GM12878 (cell line): Measurements from ENCODE around the gene SVIP. TPM values are rescaled to one million over a fixed set of nuclear protein-coding genes. Genes with fewer than 3 reads are reported as not detected.

Experiments
- ATAC-seq: fragments of 200-7000 bp; cut with Tn5 transposase; 3 replicates; pipeline ENCODE4 v1.9.1; 2020; ENCODE audit warnings: mild to moderate bottlenecking, moderate library complexity
- Bru-seq: library from RNA; stranded (reverse); fragments of 400-500 nt; gene quantifications from one replicate; lab custom pipeline; 2021; lab: Mats Ljungman, UMichigan
- BruChase-seq, 2 experiments: library from RNA; stranded (reverse); fragments of 400-500 nt; gene quantifications; one replicate each; lab custom pipeline; 2021; lab: Mats Ljungman, UMichigan
- BruUV-seq: library from RNA; stranded (reverse); fragments of 400-500 nt; replicated peaks from 2 replicates; lab custom pipeline; 2021; lab: Mats Ljungman, UMichigan
- CTCF ChIA-PET: fragments of 300-600 bp; sonication (Branson Sonifier 250); formaldehyde crosslinking; extraction: SDS; loops from one replicate; lab custom pipeline; 2021; ENCODE audit warnings: inconsistent platforms; lab: Yijun Ruan, JAX
- POLR2A ChIA-PET: fragments of 350-600 bp; formaldehyde crosslinking; extraction: SDS; loops from one replicate; lab custom pipeline; 2021; ENCODE audit warnings: inconsistent platforms; lab: Charles Lee
- RAD21 ChIA-PET: fragments of 300-600 bp; sonication (Branson Sonifier 250); formaldehyde crosslinking; loops from one replicate; lab custom pipeline; 2023; ENCODE audit warnings: antibody characterized with exemption; ENCODE audit not compliant: unreplicated experiment; lab: Charles Lee
- SMC1A ChIA-PET: fragments of 300-600 bp; sonication (Branson Sonifier 250); formaldehyde crosslinking; loops from one replicate; lab custom pipeline; 2023; ENCODE audit not compliant: unreplicated experiment, uncharacterized antibody; lab: Charles Lee
- DNase-seq: peaks from one replicate; pipeline ENCODE4 v3.0.0-alpha.2; 2011; ENCODE audit warnings: low read depth, low spot score
- FAIRE-seq: peaks from 3 replicates; lab custom pipeline; 2011; peaks lifted over from hg19 to GRCh38; lab: Jason Lieb, UNC
- H2AFZ ChIP-seq: 2 replicates; pipeline ENCODE4 v1.6.0; 2011; ENCODE audit warnings: low read depth, low read length, control low read depth; ENCODE audit not compliant: control insufficient read depth
- H3K27ac ChIP-seq: 2 replicates; pipeline ENCODE4 v1.5.1; 2011; ENCODE audit warnings: control low read depth; ENCODE audit not compliant: control insufficient read depth, insufficient read depth
- H3K27me3 ChIP-seq, 2 experiments: replicated peaks in 1 of 2; 2 replicates each; pipeline versions ENCODE4 v1.6.0 to v1.6.1; 2011; ENCODE audit warnings: low read length in 1 of 2; ENCODE audit not compliant: control insufficient read depth in 2 of 2, insufficient read depth in 2 of 2
- H3K36me3 ChIP-seq, 2 experiments: 2 replicates each; pipeline ENCODE4 v1.5.1; 2011; ENCODE audit warnings: low read length in 1 of 2; ENCODE audit not compliant: control insufficient read depth in 2 of 2, insufficient read depth in 2 of 2
- H3K4me1 ChIP-seq: 2 replicates; pipeline ENCODE4 v1.6.1; 2011; ENCODE audit warnings: mild to moderate bottlenecking, low read length, moderate library complexity, mixed read lengths; ENCODE audit not compliant: control insufficient read depth, insufficient read depth
- H3K4me2 ChIP-seq: 2 replicates; pipeline ENCODE4 v1.6.0; 2011; ENCODE audit warnings: control low read depth; ENCODE audit not compliant: control insufficient read depth, insufficient read depth
- H3K4me3 ChIP-seq: fragments of 200-600 bp; sonication (generic); 2 replicates; pipeline ENCODE4 v1.5.1; 2016
- H3K79me2 ChIP-seq: 2 replicates; pipeline ENCODE4 v1.6.0; 2011; ENCODE audit warnings: low read length; ENCODE audit not compliant: control insufficient read depth, insufficient read depth
- H3K9ac ChIP-seq: 2 replicates; pipeline ENCODE4 v1.8.0; 2011; ENCODE audit warnings: low read length, control low read depth, mixed read lengths; ENCODE audit not compliant: control insufficient read depth, insufficient read depth
- H3K9me3 ChIP-seq: replicated peaks from 3 replicates; pipeline ENCODE4 v1.5.1; 2011; ENCODE audit warnings: mild to moderate bottlenecking, low read length; ENCODE audit not compliant: control insufficient read depth, insufficient read depth
- H4K20me1 ChIP-seq: 2 replicates; pipeline ENCODE4 v1.6.0; 2011; ENCODE audit not compliant: control insufficient read depth, insufficient read depth
- FOXM1 ChIP-seq: IDR thresholded peaks from 2 replicates; pipeline ENCODE4 v1.6.1; 2012; ENCODE audit warnings: low read depth, mild to moderate bottlenecking, inconsistent platforms, low read length, moderate library complexity
- KAT2A ChIP-seq: conservative IDR thresholded peaks from 2 replicates; pipeline ENCODE4 v1.6.1; 2011; ENCODE audit warnings: low read depth, low read length; ENCODE audit not compliant: control insufficient read depth
- MXI1 ChIP-seq: fragments of 150-350 bp; IDR thresholded peaks from 2 replicates; pipeline ENCODE4 v1.6.1; 2011; ENCODE audit warnings: low read depth, mild to moderate bottlenecking, inconsistent platforms, low read length, improper control_type of control experiment
- MYC ChIP-seq: IDR thresholded peaks from 2 replicates; pipeline ENCODE4 v1.6.1; 2011; ENCODE audit warnings: mild to moderate bottlenecking, low read length, moderate library complexity, inconsistent platforms; ENCODE audit not compliant: insufficient read depth, insufficient replicate concordance, insufficient read length, severe bottlenecking
- NR2F1 ChIP-seq: fragments of 450-650 bp; conservative IDR thresholded peaks from 2 replicates; pipeline ENCODE4 v1.6.1; 2017; ENCODE audit warnings: mild to moderate bottlenecking
- SIN3A ChIP-seq: IDR thresholded peaks from 2 replicates; pipeline ENCODE4 v1.6.1; 2012; ENCODE audit warnings: low read depth, low read length, improper control_type of control experiment
- SP1 ChIP-seq: IDR thresholded peaks from one replicate; pipeline ENCODE4 v1.6.1; 2011; ENCODE audit warnings: low read depth, low read length
- SPI1 ChIP-seq: IDR thresholded peaks from 2 replicates; pipeline ENCODE4 v1.6.1; 2011; ENCODE audit warnings: low read depth, mild to moderate bottlenecking, low read length, moderate library complexity, borderline replicate concordance; ENCODE audit not compliant: insufficient read depth
- SUZ12 ChIP-seq: fragments of 200-600 bp; sonication (generic); IDR thresholded peaks from one replicate; pipeline ENCODE4 v1.6.1; 2018; ENCODE audit warnings: antibody characterized with exemption, mild to moderate bottlenecking; ENCODE audit not compliant: unreplicated experiment
- WGBS: methylation state at CpG from one replicate; pipeline ENCODE4 v1.1.6; 2016; ENCODE audit warnings: low lambda C conversion rate; ENCODE audit not compliant: insufficient replicate concordance, insufficient coverage; ENCODE audit errors: missing lambda C conversion rate; 5-methylcytosine and 5-hydroxymethylcytosine counted together
- in situ Hi-C: fragments of 300-500 bp; cut with MboI; formaldehyde crosslinking; loops from 9 replicates; pipeline ENCODE4 v1.14.3; 2018; ENCODE audit warnings: mixed read lengths
- intact Hi-C: fragments of 100-400 bp; cut with micrococcal nuclease; formaldehyde crosslinking; loops from one replicate; pipeline ENCODE4 v1.14.2; 2022; ENCODE audit not compliant: unreplicated experiment
- long read RNA-seq, 2 experiments: library from polyadenylated mRNA; unstranded; transcript quantifications; one replicate each; pipeline ENCODE4 v2.0.0, GENCODE V29; 2019 to 2020
- polyA minus RNA-seq, 3 experiments: library from RNA; depleted of rRNA, polyadenylated mRNA; stranded (reverse); fragments of >200 nt; gene quantifications; 2 replicates each; pipeline ENCODE4 v1.2.3, GENCODE V29; 2011
- polyA plus RNA-seq, 11 experiments: library from polyadenylated mRNA; depleted of rRNA in 4 of 11; unstranded in 6 of 11; stranded (reverse) in 5 of 11; fragments of >200 nt; fragmentation: Nextera tagmentation in 4 of 11; fragmentation: Illumina TruSeq in 1 of 11; extraction: Ambion mirVana in 4 of 11; extraction: Trizol in 1 of 11; gene quantifications; 1 replicate in 1 of 11; 2 replicates in 10 of 11; pipeline versions ENCODE4 v1.2.1 to v1.2.3, GENCODE V29; 2011 to 2016; ENCODE audit warnings: inconsistent platforms in 2 of 11, missing spikeins in 2 of 11, low read depth in 1 of 11
- total RNA-seq, 4 experiments: library from RNA; depleted of rRNA in 3 of 4; stranded (reverse); fragments of >200 nt in 3 of 4; fragmentation: Illumina TruSeq in 1 of 4; extraction: Trizol in 1 of 4; gene quantifications; 2 replicates each; pipeline versions ENCODE4 v1.2.1 to v1.2.3, GENCODE V29; 2013 to 2021
- TF ChIP-seq, protein P1 (sequence below): IDR thresholded peaks from 2 replicates; pipeline ENCODE4 v1.6.1; 2012; ENCODE audit warnings: low read depth, low read length, improper control_type of control experiment
- TF ChIP-seq, protein P2 (sequence below): fragments of 450-650 bp; IDR thresholded peaks from 2 replicates; pipeline ENCODE4 v1.6.1; 2016; ENCODE audit warnings: mild to moderate bottlenecking, moderate library complexity, borderline replicate concordance

The SVIP gene, protein sequence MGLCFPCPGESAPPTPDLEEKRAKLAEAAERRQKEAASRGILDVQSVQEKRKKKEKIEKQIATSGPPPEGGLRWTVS
- 23.8 and 24.7 TPM in 2 replicates for total RNA-seq (2013; cell fraction: nucleolus; rRNA removed)
- total RNA-seq (2014; rRNA removed) (17.8 and 30.1 TPM in 2 replicates), total RNA-seq (2014; rRNA removed; fragmentation: Illumina TruSeq; extraction: Trizol) (33.1 and 34.3 TPM in 2 replicates), total RNA-seq (2021) (59.2 and 59.3 TPM in 2 replicates), polyA plus RNA-seq (2011; rRNA removed) (51.7 and 88.3 TPM in 2 replicates), polyA plus RNA-seq (2014; fragmentation: Illumina TruSeq; extraction: Trizol) (34.5 and 35.8 TPM in 2 replicates), polyA plus RNA-seq (2014; fragmentation: Nextera tagmentation; extraction: Ambion mirVana) (10 to 100 TPM; 59.0 to 78.0 TPM), polyA plus RNA-seq (2014; rRNA removed) (24.9 and 32.4 TPM in 2 replicates), polyA plus RNA-seq (2016; fragmentation: Nextera tagmentation; extraction: Ambion mirVana) (10 to 100 TPM; 73.9 to 77.9 TPM), polyA minus RNA-seq (2011; rRNA and poly(A)+ RNA removed) (4.1 and 7.0 TPM in 2 replicates), Bru-seq, nascent RNA (percentile 88 among the genes with signal in this experiment), BruChase-seq, experiment 1, labeled RNA remaining after a 6-hour chase (percentile 85 among the genes with signal in this experiment), BruChase-seq, experiment 2, labeled RNA remaining after a 2-hour chase (percentile 76 among the genes with signal in this experiment)
- 3.5 TPM for polyA plus RNA-seq (2011; ENCODE audit: low read depth)
- 8.2 and 9.3 TPM in 2 replicates for polyA plus RNA-seq (2011; cell fraction: cytosol; rRNA removed)
- polyA plus RNA-seq (2011; cell fraction: nucleus; rRNA removed), result 7.5 and 7.8 TPM in 2 replicates
- 19.7 and 22.8 TPM in 2 replicates for polyA plus RNA-seq (2012)
- polyA minus RNA-seq (2011; cell fraction: cytosol; rRNA and poly(A)+ RNA removed), result 2.9 and 4.1 TPM in 2 replicates
- polyA minus RNA-seq (2011; cell fraction: nucleus; rRNA and poly(A)+ RNA removed), result 6.4 and 14.5 TPM in 2 replicates
- long read RNA-seq, experiment 1, full-length matches to known transcripts, result 33 of 35 reads
- long read RNA-seq, experiment 1, partial matches to known transcripts, result 0 of 35 reads
- long read RNA-seq, experiment 1, other reads (novel, unspliced or antisense), result 2 of 35 reads
- long read RNA-seq, experiment 2, full-length matches to known transcripts, result 81 of 109 reads
- long read RNA-seq, experiment 2, partial matches to known transcripts, result 19 of 109 reads
- long read RNA-seq, experiment 2, other reads (novel, unspliced or antisense), result 9 of 109 reads

DNA sequence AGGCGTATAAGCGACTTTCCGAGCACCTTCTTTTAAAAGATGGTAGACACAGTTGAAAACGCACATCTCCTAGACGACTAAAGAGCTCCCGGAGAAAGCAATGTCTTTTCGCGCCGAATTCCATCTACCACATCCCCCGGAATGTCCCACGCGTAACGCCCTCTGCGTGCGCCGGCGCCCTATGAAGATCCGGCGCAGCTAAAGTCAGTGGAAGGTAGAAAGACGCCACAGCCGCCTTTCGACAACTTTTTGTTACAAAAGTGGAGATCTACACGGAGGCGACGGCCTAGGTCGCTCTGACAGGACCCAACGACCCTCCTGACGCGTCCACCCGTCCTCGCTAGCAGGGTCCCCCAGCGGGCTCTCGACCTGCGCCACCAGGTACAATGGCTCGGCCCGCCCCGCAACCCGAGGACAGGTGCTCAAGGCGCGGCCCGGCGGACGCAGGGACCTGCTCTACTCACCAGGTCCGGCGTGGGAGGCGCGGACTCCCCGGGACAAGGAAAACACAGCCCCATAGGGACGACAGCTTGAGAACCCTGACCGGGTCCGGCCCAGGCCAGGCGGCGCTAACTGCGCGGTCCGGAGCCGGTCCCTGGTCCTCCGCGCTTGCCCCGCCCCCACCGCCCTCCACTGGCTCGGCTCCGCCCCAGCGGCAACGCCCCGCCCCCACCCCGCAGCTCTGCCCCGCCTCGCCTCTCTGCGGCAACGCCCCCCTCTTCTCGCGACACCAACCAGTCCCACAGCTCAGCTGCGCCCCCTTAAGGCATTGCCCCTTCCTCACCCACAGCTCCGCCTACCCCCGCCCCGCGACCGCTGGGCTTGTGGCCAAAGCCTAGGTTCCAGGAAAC lies at the start of gene SVIP:
Gene SVIP (minus strand): TSS at position 571 of the 851 bp plus-strand sequence. CDS start 53 bp downstream, at position 518.
- intact Hi-C loops (loop anchor here (2.0 kb wide), 3 partner anchors 155 to 495 kb away; no protein-coding TSS in a partner anchor), in situ Hi-C loops (no loop called here)
- peak within 1 kb of the TSS; percentile 59 for H3K27ac ChIP-seq
- no peaks in the 10 kb centered on the region for H4K20me1 ChIP-seq
- CTCF ChIA-PET, result interaction anchor here (0.6 to 5.0 kb wide), 45 partner anchors 8 to 647 kb away, joined by 3 to 42 read pairs (median 4); partner anchors contain the start of gene GAS2
- H3K4me3 ChIP-seq, result peak within 1 kb of the TSS; percentile 87
- H3K9ac ChIP-seq, result peak within 1 kb of the TSS; percentile 68
- FAIRE-seq, result peak; percentile 85
- no peaks in the 10 kb centered on the region for H3K4me1 ChIP-seq
- H2AFZ ChIP-seq, result peak within 1 kb of the TSS; percentile 96
- DNase-seq, result peak; percentile 69
- H3K27me3 ChIP-seq, result no peaks in the 10 kb centered on the region
- under 1% methylated on average over 54 of the region's 79 CpGs for WGBS
- H3K79me2 ChIP-seq, result peaks cover 13% of the 10 kb centered on the region
- peak within 1 kb of the TSS; percentile 78; the same call in 1 of the 2 replicates for H3K4me2 ChIP-seq
- ATAC-seq, result peak; percentile 94
- H3K36me3 ChIP-seq, result peaks cover 2% of the 10 kb centered on the region in 2 experiments; a peak in 2 of 4 replicates
- RAD21 ChIA-PET, result interaction anchor here (0.7 to 2.4 kb wide), 27 partner anchors 10 to 658 kb away, joined by 3 to 39 read pairs (median 4); partner anchors contain the start of gene GAS2
- POLR2A ChIA-PET, result interaction anchor here (0.6 to 2.5 kb wide), 18 partner anchors 15 to 460 kb away, joined by 3 to 10 read pairs (median 5); partner anchors contain the start of gene FANCF
- no TSS peak for BruUV-seq
- H3K9me3 ChIP-seq, result no peaks in the 10 kb centered on the region
- SMC1A ChIA-PET, result interaction anchor here (0.6 to 3.1 kb wide), 29 partner anchors 7 to 659 kb away, joined by 3 to 30 read pairs (median 4); no protein-coding TSS in a partner anchor
- TF ChIP-seq SP1 (peak; percentile 33), FOXM1 (0 out of 2 replicates have a peak, but pooled peaks have one; percentile 29), SIN3A (peak; percentile 62; the same call in 1 of the 2 replicates), SPI1 (0 out of 2 replicates have a peak, but pooled peaks have one; percentile 17), SUZ12 (no peak), MYC (no peak), KAT2A (no peak), NR2F1 (peak; percentile 55; the same call in 1 of the 2 replicates), MXI1 (0 out of 2 replicates have a peak, but pooled peaks have one; percentile 6)
- TF ChIP-seq, protein P1, sequence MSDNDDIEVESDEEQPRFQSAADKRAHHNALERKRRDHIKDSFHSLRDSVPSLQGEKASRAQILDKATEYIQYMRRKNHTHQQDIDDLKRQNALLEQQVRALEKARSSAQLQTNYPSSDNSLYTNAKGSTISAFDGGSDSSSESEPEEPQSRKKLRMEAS, result peak; percentile 43; the same call in 1 of the 2 replicates
- TF ChIP-seq, protein P2, sequence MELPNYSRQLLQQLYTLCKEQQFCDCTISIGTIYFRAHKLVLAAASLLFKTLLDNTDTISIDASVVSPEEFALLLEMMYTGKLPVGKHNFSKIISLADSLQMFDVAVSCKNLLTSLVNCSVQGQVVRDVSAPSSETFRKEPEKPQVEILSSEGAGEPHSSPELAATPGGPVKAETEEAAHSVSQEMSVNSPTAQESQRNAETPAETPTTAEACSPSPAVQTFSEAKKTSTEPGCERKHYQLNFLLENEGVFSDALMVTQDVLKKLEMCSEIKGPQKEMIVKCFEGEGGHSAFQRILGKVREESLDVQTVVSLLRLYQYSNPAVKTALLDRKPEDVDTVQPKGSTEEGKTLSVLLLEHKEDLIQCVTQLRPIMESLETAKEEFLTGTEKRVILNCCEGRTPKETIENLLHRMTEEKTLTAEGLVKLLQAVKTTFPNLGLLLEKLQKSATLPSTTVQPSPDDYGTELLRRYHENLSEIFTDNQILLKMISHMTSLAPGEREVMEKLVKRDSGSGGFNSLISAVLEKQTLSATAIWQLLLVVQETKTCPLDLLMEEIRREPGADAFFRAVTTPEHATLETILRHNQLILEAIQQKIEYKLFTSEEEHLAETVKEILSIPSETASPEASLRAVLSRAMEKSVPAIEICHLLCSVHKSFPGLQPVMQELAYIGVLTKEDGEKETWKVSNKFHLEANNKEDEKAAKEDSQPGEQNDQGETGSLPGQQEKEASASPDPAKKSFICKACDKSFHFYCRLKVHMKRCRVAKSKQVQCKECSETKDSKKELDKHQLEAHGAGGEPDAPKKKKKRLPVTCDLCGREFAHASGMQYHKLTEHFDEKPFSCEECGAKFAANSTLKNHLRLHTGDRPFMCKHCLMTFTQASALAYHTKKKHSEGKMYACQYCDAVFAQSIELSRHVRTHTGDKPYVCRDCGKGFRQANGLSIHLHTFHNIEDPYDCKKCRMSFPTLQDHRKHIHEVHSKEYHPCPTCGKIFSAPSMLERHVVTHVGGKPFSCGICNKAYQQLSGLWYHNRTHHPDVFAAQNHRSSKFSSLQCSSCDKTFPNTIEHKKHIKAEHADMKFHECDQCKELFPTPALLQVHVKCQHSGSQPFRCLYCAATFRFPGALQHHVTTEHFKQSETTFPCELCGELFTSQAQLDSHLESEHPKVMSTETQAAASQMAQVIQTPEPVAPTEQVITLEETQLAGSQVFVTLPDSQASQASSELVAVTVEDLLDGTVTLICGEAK, result peak; percentile 67; the same call in 1 of the 2 replicates
